ENCODE data around the gene IKZF4. TPM values are rescaled to one million over a fixed set of nuclear protein-coding genes. Genes with fewer than 3 reads are reported as not detected.

IKZF4 gene
- total RNA-seq, 1 experiment from 2014 or later = 13.9 TPM

DNA sequence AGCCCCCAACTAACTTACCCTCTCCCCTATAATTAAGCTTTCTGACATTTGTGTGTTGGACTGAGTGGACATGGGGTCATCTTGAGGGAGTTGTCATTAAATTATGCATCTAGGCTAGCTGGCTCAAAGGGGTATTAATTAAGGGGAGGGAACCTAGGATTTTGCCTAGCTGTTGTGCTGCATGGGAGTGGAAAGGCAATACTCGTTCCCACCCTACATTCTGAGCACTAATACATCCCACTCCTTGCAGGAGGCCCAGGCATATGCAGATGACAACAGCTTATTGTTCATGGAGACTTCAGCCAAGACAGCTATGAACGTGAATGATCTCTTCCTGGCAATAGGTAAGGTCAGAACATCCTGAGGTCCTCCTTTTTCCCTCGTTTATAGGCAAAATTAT lies 29.7 kb upstream of the IKZF4 start:
- H3K4me3 Mint-ChIP-seq = no peak overlapping the region
- Histone ChIP-seq H4K20me1 (ENCODE audit: control insufficient read depth, insufficient read depth, insufficient read length) (no peaks in the 10 kb centered on the region), H3K18ac (ENCODE audit: insufficient read length, low read depth, low read length) (no peak overlapping the region), H3K79me2 (ENCODE audit: insufficient read depth, low read length) (no peaks in the 10 kb centered on the region), H3K23ac (ENCODE audit: insufficient read length, low read depth, low read length) (no peak overlapping the region), H3K4me1 (ENCODE audit: insufficient read depth, low read length) (no peaks in the 10 kb centered on the region), H2BK5ac (ENCODE audit: insufficient read length, low read length) (no peak overlapping the region), H3K56ac (ENCODE audit: insufficient read length, low read depth, low read length) (no peak overlapping the region), H3K79me1 (ENCODE audit: insufficient read depth, low read depth, low read length, poor library complexity, severe bottlenecking) (no peaks in the 10 kb centered on the region), H3K14ac (ENCODE audit: insufficient read depth, low read length) (no peak overlapping the region), H4K8ac (replicated peaks; ENCODE audit: insufficient read length, low read depth, low read length) (no peak overlapping the region), H2BK15ac (ENCODE audit: low read depth, low read length) (no peak overlapping the region), H3K27me3 (ENCODE audit: insufficient read depth, low read length) (no peaks in the 10 kb centered on the region), H3K4me2 (ENCODE audit: insufficient read depth, insufficient read length, low read length) (no peak overlapping the region), H3K27ac (ENCODE audit: insufficient read length, low read depth, low read length) (no peak overlapping the region), H3K23me2 (ENCODE audit: insufficient read length, low read depth, low read length, poor library complexity, severe bottlenecking) (no peaks in the 10 kb centered on the region), H2AK5ac (ENCODE audit: insufficient read length, low read length) (no peak overlapping the region), H2AFZ (ENCODE audit: low read length) (no peak overlapping the region), H3T11ph (ENCODE audit: low read length) (no peak overlapping the region), H3K4ac (ENCODE audit: low read depth, low read length) (no peak overlapping the region), H4K91ac (ENCODE audit: insufficient read length, low read depth, low read length) (no peak overlapping the region), H3K9me3 (ENCODE audit: control insufficient read depth, low read depth, low read length) (no peaks in the 10 kb centered on the region), H2BK120ac (ENCODE audit: low read depth, low read length, poor library complexity, severe bottlenecking) (no peak overlapping the region), H2BK20ac (ENCODE audit: low read depth, low read length, poor library complexity, severe bottlenecking) (no peak overlapping the region), H3K9ac (ENCODE audit: extremely low read depth, insufficient read length, low read length) (no peak overlapping the region), H4K5ac (ENCODE audit: insufficient read length, low read depth, low read length) (no peak overlapping the region), H2BK12ac (ENCODE audit: insufficient read length, low read depth, low read length) (no peak overlapping the region)
- TF ChIP-seq CTCF (conservative IDR thresholded peaks at IDR 0.05) = no peak
- no peak overlapping the region for H3K27ac Mint-ChIP-seq
- no peaks in the 10 kb centered on the region for H3K27me3 Mint-ChIP-seq (ENCODE audit: low read depth)
- no peak for DNase-seq
- no peaks in the 10 kb centered on the region; a peak in 1 of 5 replicates for H3K9me3 Mint-ChIP-seq
- H3K36me3 Mint-ChIP-seq (ENCODE audit: insufficient read depth in 1 of 3, low read depth in 3 of 3) = peaks cover 48 to 81% (median 75%) of the 10 kb centered on the region in 3 experiments; a peak in 6 of 7 replicates
- WGBS (ENCODE audit: extremely low coverage, insufficient read length, low lambda C conversion rate) = no CpG with 5 or more reads among the region's 3 CpGs
- no peaks in the 10 kb centered on the region for H3K4me1 Mint-ChIP-seq
